Measurements from ENCODE around the gene CASZ1. TPM values are rescaled to one million over a fixed set of nuclear protein-coding genes. Genes with fewer than 3 reads are reported as not detected.
A peak's percentile ranks its signal among the peaks of the same experiment; 100 is the strongest.

Gene CASZ1
- total RNA-seq, 1 experiment from 2014 or later, result 6.0 TPM

DNA sequence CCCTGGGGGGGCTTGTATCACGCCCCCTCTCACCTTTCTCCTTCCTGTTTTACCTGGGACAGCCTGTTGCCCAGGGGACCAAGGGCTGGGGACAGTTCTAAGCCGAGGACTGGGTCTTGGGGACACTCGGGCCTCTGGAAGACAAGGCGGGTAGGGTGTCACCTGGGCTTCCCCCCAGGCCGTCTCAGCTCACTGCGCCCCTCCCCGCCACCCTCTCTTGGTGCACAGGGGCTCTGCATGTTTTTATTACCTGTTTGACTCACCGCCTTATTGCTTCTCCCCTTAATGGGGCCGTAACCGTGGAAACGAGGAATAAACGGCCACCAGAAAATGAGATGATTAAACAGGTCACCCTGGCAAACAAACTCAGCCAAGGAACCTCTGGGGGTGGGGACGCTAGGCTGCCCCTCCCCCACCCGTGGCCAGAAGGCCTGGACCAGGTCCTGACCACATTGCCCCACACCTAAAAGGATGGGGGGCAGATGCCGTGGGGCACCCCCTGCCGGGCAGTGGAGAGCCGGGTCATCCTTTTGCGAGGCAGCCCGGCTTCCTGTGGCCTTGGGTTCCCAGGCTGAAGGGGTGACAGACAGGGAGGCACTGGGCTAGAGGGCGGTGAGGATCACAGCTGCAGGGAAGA lies 109.9 kb downstream of the CASZ1 start:
- DNase-seq (ENCODE audit: low read depth), result peak; percentile 89

DNA sequence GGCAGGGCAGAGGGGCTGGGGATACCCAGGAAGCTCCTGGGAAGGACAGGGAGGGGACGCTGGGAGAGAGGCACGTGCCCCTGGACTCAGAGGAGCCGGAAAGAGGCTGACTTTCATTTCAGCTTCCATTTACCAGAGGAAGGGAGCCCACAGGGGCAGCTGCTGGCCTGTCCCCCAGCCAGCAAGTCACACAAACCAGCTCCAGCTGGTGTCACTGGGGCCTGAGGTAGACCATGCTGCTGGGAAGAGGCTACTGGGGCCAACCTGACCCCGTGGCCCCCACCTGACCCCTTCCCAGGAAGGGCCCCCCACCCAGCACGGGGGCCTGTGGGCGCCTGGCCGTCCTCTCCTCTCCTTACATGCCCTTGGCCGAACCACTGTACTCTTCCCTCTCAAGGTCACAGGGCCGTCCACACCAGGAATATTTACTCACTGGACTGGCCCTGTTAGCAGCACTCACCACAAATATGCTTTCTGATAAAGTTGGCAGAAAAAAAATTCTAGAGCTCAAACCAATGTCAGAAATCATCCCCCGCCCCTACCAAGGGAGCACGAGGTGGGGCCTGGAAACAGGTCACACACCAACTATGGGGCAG lies 110.5 kb downstream of the CASZ1 start:
- peak; percentile 71 for DNase-seq (ENCODE audit: low read depth)

DNA sequence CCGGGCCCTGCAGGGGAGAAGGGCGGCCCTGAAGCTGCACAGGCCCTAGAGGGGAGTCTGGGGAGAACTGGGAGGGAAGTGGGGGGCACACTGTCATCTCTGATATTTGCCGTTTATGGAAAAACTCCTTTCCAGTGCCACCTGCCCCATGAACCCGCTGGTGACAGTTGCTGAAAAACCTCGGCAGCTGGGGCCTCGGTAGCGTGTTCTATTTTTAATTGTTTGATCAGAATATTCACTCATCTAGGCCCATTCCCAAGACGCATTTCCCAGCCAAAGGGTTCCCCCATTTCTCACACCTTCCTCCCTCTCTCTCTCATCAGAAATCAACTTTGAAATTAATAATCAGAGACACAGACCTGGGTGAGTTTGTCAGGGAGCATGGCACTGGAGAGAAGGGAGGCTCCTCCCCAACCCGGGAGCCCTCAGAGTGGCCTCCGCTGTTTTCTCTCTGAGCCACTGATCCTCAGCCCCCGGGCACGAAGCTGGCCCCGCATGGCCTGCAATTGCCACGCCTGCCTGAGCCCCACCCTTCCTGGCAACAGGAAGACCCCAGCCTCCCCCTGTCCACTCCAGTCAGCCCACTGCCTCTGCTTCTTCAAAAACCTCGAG lies 111.1 kb downstream of the CASZ1 start:
- no peak for DNase-seq (ENCODE audit: low read depth)

DNA sequence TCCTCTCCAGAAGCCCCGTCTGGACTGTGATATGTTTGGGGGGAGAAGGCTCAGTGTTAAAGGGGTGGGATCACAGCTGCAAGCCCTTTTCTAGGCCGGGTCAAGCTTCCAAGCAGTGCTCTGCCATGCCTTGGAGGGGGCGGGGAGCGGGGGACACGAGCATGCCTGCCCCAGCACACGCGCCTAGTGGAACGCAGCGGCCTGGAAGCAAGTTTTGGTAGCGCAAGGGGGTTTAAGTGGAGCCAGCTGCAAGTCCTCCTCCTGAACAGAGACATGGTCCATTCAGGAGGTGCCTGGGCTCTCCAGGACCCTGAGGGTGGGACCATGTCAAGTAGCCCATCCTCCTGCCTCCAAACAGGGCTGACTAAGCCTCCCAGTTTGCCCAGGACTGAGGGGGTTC lies 112.2 kb downstream of the CASZ1 start:
- DNase-seq (ENCODE audit: low read depth), result no peak

DNA sequence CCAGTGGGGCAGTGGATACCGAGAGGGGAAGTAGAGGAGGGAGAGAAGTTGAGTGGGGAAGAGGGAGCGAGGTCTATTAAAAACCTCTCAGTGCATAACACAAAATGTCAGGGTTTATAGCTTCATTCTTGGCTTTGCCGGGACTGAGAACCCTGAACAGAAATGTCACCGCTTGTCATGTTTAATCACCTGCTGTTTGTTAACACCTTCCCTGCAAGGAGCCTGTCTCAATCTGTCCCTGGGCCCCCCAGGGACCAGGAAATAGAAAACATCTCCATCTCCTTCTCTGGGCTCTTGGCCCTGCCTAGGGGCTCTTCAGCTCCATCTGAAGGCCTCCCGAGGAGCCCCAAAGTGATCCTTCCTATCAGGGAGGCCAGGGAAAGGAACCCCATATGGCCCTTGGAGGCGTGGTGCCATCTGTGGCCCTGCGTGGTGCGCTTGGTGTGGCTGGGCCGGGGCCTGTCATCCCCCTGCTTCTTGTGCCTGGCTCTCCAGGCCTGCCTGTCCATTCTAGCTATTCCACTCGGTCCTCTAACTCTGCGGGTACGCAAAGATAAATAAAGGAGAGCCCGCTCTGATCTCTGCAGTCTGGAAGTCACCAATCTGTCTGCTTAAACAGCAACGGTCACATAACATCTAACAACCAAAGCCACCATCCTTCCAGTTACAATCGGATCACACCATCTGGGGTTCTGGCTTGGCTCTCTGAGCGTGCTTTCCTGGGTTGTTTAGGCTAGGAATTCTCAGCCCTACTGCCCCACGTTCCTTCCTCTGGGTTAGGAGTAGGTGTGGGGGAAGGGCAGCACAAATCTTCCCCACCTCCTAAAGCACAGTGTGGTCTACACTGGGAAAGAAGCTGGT lies 113.8 kb downstream of the CASZ1 start:
- no peak for DNase-seq (ENCODE audit: low read depth)

DNA sequence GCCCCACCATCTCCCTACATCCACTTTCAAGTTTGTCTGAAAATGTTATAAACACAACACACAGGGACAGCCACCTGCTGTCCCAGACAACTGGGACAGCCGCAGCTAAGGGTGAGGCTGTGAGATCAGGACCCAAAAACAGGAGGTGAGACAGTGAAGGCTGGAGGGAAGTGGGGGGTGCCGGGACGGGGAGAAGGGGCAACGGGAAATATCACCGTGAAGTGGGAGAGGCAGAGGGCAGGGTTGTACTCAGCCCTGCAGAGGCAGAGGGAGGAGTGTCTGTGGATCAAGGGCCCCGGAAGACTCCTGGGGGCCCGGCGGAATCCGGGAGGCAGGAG lies 114.4 kb downstream of the CASZ1 start:
- no peak for DNase-seq (ENCODE audit: low read depth)

DNA sequence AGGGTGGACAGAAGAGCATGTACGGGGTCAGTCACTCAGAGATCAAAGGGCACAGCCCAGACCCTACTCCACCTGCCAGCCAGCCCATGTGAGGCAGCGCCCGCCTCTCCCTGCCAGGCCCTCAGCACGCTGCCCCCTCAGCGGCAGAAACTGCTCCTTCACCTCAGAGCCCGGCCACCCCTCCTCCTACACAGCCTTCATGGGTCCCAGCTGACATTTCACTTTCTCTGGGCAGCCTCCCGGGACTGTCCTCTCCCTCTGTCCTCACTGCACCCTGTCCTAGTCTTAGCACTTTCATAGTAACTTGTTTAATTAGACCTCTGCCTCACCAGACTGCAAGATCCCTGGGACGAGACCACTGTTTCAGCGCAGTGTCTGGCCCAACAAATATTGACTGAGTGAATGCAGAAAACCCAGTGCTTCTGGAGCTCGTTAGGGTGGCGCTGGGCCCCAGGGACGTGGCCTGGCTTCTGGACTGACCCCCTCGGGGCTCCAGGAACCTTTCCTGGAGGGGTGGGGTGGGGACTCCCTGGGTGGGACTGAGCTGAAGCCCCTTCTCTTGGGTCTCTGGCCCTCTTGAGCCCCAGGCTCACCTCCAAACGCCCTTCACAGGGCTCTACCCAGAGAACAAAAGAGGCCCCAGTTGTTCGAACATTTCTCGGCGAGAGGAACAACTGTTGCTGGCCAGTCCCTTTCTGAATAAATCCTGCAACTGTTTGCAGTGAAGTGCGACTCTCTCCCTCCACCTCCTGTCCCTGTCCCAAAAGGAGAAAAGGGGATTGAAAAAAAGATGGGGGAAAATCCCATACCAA lies 114.9 kb downstream of the CASZ1 start:
- no peak for DNase-seq (ENCODE audit: low read depth)

DNA sequence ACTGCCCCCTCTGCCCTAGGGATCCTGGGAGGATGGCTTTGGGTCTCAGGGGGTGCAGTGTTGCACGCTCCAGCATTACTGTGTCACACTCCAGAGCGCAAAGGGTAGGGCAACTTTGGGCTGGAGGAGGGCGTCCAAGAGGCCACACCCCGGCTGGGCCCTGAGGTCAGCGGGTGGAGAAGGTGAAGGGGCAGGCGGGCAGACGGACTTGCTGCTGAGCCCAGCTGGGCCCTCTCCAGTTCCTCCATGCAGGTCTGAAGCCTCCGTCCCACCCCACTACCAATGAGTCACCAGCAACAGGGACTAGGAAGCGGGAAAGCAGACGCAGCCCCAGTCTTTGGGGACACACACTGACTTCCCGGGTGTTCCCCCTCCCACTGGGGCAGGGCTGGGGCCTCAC lies 116.0 kb downstream of the CASZ1 start:
- DNase-seq (ENCODE audit: low read depth), result no peak

DNA sequence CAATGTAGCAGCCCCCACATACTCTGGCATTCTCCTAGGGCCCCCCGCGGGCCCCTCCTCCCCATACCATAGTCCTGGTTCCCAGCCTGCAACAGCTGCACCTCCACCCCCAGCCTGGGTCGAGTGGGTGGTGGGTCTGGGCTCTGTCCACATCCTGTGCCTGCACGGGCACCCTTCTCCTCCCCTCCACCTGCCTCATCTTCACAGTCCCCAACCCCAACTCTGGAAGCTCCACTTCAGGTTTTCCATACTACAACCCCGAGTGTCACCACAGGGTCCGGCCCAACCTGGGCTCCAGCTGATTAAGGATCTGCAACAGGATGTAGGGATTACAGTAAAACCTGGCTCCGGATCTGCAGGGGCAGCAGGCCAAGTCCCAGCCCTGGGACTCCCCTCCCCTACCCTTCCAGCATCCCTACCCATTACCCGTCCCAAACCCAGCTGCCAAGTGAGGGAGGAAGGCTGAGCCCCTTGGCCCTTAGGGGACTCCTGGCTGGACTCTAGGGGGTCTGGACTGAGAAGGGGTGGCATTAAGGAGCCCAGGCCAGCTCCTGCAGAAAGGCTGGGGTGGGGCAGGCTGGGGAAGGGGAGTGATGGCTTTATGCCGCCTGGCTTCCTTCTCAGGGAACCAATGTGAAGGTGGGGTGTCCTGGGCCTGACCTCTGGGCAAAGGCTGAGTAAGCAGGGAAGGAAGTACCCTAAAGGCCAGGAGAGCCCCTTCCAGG lies 116.8 kb downstream of the CASZ1 start:
- peak; percentile 74 for DNase-seq (ENCODE audit: low read depth)

DNA sequence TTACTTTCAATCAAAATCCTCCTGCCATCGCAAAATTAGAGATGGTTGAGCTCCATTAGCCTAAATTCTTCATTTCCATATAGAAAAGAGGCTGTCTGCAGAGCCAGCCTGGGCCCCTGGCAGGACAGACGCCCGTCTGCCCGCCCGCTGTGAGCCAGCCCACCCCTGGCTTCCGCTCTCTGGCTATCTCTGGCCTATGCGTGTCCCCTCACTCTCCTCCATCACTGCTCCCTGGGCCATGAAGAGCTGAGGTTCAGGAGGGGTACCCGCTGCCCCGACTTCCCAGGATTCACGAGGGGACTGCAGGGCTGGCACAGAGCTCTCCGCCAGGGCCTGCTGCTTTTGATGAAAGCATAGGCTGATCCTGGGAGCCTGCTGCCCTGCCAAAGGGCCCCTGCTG lies 117.6 kb downstream of the CASZ1 start:
- no peak for DNase-seq (ENCODE audit: low read depth)

DNA sequence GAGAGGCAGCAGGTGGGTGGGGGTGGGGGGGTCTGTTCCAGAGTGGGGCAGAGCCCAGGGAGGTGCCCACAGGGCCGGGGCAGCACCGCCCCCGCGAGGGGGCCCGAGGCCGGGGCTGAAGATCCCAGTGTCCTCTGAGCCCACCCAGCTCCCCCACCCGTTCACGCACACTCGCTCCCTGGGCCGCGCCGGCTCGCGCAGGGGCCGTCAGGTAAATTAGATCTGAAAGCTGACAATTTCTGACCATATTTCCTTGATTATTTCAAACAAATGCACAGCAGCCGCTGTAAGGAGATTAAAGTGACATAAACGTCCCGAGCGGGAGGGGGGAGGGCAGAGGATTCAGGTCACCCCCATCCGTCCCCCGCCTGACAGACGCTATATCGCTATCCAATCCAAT lies 118.0 kb downstream of the CASZ1 start:
- DNase-seq (ENCODE audit: low read depth), result no peak

DNA sequence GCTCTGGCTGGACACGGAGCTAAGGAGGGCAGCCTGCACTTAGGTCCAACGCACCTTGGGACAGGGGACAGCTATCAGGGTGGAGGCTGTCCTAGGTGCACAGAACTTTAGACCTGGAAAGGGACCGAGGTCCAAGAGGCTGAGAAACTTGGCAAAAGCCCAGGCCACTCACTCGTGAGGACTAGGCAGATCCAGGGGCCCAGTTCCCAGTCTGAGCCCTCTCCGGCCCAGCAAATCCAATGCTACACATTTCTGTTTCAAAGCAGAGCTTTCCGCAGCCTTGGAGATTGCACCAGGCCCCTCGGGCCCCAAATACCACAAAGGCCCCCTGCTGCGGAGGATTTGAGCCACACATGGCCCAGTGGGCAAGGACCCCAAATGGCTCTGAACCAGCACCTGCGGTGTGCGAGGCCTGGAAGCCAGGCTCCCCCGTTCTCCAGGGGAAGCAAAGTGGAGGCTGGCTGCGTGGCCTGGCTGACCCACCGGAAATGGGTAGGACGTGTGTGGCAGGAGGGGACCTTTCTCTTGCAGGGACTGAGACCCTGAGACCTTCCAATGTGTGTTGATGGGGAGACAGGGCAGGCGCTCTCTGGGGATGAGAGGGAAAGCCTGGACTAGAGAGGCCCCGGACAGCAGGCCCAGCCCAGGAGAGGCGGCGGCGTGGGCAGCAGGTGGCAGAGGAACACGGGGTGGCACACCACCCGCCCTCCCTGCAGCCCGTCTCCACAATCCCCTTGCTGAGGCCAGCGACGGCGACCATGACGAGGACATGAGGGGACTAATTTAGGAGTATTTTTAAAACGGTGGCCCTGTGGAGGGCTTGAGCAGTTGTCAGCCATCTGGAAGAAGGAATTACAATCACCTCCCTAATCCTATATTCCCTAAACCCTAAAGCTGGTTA lies 118.7 kb downstream of the CASZ1 start:
- no peak for DNase-seq (ENCODE audit: low read depth)

DNA sequence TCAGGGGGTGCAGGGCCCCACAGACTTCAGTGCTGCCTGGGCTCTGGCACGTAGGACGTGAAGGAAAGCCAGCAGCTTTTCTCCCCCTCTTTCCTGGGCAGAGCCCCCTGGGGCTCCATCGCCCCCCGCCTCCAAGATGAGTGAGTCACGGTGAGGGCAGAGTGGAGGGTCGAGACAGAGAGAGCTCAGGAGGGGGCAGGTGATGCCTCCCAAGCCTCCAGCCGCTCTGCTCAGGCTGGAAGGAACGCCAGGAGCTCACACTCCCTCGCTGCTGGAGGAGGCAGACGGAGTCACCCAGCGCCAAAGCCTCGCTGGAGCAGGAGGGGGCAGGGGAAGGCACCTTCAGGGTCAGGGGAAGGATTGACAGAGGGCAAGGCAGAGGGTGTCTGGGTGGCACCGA lies 119.5 kb downstream of the CASZ1 start:
- no peak for DNase-seq (ENCODE audit: low read depth)

DNA sequence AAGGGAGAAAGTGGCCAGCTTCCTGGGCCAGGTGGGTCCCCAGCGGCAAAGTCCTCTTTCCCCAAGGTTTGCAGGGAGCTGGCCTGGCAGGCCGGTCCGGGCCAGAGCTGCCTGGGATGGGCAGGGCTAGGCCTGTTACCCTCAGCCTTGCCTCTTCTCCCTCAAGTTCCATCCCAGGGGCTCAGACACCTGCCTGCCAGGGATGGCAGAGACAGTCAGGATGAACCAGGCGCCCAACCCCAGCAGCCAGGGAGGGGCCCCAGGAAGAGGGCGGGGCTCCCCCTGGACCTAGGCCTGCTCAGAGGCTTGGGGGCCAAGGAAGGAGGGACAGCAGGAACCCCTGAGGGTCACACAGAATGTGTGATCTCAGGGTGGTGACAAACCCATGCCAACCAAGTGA lies 120.6 kb downstream of the CASZ1 start:
- DNase-seq (ENCODE audit: low read depth), result no peak

DNA sequence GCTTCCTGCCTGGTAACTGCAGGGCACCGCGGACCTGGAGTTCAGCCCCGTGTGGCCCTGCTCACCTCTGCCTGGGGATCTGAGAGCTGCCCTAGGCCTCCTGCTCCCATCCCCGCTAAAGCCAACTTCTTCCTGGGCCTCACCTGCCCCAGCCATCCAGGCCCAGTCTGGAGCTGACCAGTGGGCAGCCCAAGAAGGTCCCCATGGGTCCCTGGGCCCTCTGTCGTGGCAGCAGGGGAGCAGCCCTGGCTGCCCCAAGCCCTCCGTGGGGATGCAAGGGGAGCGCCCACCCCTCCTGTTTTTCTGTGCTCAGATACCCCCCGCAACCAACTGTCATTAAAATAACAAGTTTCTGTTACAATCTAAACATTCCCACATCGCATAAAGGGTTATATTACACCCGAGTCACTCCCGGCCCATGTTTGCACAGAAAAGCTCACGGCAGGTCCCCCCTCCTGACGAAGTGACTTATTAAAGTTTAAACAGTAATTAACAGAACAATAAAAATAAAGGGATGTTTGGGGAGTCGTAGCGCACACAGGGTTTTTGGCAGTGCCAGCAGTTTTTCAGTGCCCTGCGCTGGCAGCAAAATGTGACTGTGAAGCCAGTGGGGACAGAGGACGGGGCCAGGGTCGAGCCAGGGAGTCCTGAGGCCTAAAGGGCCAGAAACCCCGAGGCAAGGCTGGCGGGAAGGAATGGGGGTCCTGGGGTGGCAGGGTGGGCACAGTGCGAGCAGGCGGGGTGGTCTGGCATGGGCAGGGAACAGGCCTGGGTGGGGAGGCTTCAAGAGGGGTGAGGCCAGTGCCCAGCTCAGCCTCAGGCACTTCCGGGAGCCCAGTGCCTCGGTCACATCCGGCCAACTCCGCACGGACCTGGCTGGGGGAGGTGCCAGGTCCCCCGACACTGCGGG lies 121.5 kb downstream of the CASZ1 start:
- no peak for DNase-seq (ENCODE audit: low read depth)

DNA sequence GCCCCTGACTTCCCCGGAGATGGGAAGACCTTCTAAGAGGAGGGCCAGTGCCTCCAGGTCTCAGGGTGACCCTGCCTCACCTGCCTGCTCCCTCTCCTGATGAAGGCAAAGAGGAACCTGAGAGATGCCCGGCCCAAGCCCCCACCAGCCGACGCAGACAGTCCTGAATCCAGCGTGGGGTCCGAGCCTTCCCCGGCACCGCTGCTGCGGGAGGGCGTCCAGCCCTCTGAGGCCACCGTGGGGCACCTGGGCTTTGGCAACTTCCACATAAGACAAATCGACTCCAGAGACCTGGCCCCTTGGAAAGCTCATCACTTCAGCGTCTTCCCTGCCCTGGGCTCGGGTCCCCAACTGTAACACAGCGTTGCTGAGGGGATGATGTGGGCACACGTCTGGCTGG lies 122.2 kb downstream of the CASZ1 start:
- no peak for DNase-seq (ENCODE audit: low read depth)

DNA sequence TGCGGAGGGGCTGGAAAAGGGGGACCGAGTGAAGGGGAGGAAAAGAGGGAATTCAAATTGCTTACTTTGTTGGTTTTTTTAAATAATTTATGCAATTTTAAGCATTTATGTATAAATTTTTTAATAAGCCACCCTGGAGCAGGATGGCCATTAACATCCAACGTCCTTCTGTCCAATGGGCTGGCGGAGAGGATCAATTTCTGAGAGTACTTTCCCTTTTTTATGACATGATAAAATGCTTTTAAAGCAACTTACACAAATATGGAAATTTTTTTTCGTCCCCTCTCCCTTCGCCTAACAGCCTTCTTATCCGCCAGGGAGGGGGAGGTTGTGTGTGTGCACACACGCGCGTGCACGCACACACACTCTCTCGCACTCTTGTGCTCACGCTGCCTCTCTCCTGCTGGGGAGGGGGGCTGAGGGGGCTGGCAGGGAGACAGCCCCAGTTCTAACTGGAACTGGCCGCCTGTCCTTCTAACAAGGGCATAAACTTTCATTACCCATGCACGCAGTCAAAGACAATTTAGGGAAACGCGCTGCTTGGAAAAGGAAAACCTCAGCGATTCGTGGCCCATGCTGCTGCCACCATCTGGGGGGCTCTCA lies 123.2 kb downstream of the CASZ1 start:
- no peak for DNase-seq (ENCODE audit: low read depth)

DNA sequence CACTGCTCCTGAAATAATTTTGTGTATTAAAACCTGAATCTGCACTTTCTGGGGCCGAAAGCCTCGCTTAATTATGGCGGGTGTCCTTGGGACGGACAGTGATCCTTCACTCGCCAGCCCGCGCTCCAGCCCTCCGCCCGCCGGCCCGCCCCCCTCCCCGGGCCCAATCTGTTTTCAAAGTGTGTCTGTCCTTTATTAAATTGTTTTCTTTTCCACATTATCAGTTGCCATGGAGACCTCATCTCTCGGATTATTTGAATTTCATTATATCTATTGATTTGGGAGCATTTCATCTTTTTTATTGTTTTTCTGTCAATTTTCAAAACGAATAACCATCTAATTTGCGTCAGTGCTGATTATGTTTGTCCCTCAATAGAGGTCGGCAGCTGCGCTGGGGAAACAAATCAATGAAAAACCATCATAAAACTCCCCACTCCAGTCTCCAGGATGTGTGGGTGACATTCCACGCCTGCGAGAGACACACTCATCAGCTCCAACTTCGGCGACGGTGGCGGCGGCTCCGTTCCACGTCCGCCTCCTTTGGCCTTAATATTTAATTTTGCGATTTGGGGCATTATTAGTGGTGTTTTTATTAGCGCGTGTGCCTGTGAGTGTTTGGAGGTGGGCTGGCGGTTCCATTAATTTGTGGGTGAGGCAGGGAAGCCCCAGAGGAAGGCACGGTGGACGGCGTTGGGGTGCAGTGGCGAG lies 123.9 kb downstream of the CASZ1 start:
- DNase-seq (ENCODE audit: low read depth), result no peak

Data from M059J (cell line).